ENCODE data around the gene AP3B1.

AP3B1 gene

GRCh38 chr5:77994943-77995342, 299.6 kb downstream of the AP3B1 start:
- no peaks in the 10 kb centered on the region for H3K4me1 ChIP-seq
- no peak overlapping the region for H3K27ac ChIP-seq
- no peak overlapping the region for H3K4me3 ChIP-seq (ENCODE audit: low read depth, low read length)
- H3K27me3 ChIP-seq (ENCODE audit: control insufficient read depth, insufficient read depth, low read length): no peaks in the 10 kb centered on the region
- H2AFZ ChIP-seq: no peak overlapping the region
- no peaks in the 10 kb centered on the region for H3K79me2 ChIP-seq
- no peaks in the 10 kb centered on the region for H3K9me3 ChIP-seq (ENCODE audit: control insufficient read depth, low read length)
- no peak overlapping the region for H3K4me2 ChIP-seq (ENCODE audit: low read length)
- no peak overlapping the region for H3K9ac ChIP-seq
- no peaks in the 10 kb centered on the region for H3K36me3 ChIP-seq (ENCODE audit: control insufficient read depth, insufficient read depth, low read length)
- TF ChIP-seq, protein P1, sequence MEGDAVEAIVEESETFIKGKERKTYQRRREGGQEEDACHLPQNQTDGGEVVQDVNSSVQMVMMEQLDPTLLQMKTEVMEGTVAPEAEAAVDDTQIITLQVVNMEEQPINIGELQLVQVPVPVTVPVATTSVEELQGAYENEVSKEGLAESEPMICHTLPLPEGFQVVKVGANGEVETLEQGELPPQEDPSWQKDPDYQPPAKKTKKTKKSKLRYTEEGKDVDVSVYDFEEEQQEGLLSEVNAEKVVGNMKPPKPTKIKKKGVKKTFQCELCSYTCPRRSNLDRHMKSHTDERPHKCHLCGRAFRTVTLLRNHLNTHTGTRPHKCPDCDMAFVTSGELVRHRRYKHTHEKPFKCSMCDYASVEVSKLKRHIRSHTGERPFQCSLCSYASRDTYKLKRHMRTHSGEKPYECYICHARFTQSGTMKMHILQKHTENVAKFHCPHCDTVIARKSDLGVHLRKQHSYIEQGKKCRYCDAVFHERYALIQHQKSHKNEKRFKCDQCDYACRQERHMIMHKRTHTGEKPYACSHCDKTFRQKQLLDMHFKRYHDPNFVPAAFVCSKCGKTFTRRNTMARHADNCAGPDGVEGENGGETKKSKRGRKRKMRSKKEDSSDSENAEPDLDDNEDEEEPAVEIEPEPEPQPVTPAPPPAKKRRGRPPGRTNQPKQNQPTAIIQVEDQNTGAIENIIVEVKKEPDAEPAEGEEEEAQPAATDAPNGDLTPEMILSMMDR (IDR thresholded peaks at IDR 0.05): no peak

DNA sequence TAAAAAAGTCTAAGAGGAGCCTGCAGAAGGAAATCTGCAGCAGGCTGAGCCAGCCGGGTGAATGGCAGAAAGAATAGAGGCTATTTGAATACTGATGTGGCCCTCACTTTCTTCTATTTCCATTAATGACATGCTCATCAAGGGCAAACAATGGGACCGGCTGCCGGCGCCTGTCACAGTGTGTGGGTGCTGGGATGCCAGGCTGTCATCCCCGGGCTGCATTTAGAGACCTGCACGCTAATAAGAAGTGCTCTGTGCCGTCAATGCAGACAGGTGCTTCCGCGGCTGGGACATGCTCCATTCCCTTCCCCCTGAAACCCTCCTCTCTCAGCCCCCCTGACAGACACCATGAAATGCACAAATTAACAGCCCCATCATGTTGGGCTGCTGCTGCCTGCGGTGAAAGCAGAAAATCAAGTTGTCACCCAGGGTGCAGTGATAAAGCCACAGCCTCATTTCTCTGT, 300.6 kb downstream of the AP3B1 start:
- H3K27ac ChIP-seq: no peak overlapping the region
- no peak overlapping the region for H3K9ac ChIP-seq

GRCh38 chr5:77993141-77993854, 301.2 kb downstream of the AP3B1 start:
- TF ChIP-seq, protein P1 (IDR thresholded peaks at IDR 0.05): no peak
- H3K4me1 ChIP-seq: no peaks in the 10 kb centered on the region
- no peaks in the 10 kb centered on the region for H3K27me3 ChIP-seq (ENCODE audit: control insufficient read depth, insufficient read depth, low read length)
- H3K4me2 ChIP-seq (ENCODE audit: low read length): no peak overlapping the region
- H3K4me3 ChIP-seq (ENCODE audit: low read depth, low read length): no peak overlapping the region
- no peaks in the 10 kb centered on the region for H3K9me3 ChIP-seq (ENCODE audit: control insufficient read depth, low read length)
- H3K9ac ChIP-seq: no peak overlapping the region
- no peaks in the 10 kb centered on the region for H3K36me3 ChIP-seq (ENCODE audit: control insufficient read depth, insufficient read depth, low read length)
- H3K79me2 ChIP-seq: no peaks in the 10 kb centered on the region
- H2AFZ ChIP-seq: no peak overlapping the region
- no peak overlapping the region for H3K27ac ChIP-seq

More for the DNA sequence above, 300.6 kb downstream of the AP3B1 start:
- Histone ChIP-seq H3K4me1 (no peaks in the 10 kb centered on the region), H3K79me2 (no peaks in the 10 kb centered on the region), H3K36me3 (ENCODE audit: control insufficient read depth, insufficient read depth, low read length) (no peaks in the 10 kb centered on the region), H3K4me3 (ENCODE audit: low read depth, low read length) (no peak overlapping the region), H3K27me3 (ENCODE audit: control insufficient read depth, insufficient read depth, low read length) (no peaks in the 10 kb centered on the region), H2AFZ (no peak overlapping the region), H3K9me3 (ENCODE audit: control insufficient read depth, low read length) (no peaks in the 10 kb centered on the region), H3K4me2 (ENCODE audit: low read length) (no peak overlapping the region)
- TF ChIP-seq, protein P1 (IDR thresholded peaks at IDR 0.05): no peak

- Histone ChIP-seq H3K4me3 (ENCODE audit: low read depth, low read length) (no peak overlapping the region), H3K79me2 (no peaks in the 10 kb centered on the region), H3K27me3 (ENCODE audit: control insufficient read depth, insufficient read depth, low read length) (no peaks in the 10 kb centered on the region), H2AFZ (no peak overlapping the region), H3K4me1 (no peaks in the 10 kb centered on the region), H3K4me2 (ENCODE audit: low read length) (no peak overlapping the region), H3K9ac (no peak overlapping the region), H3K36me3 (ENCODE audit: control insufficient read depth, insufficient read depth, low read length) (no peaks in the 10 kb centered on the region), H3K27ac (no peak overlapping the region), H3K9me3 (ENCODE audit: control insufficient read depth, low read length) (no peaks in the 10 kb centered on the region)
- TF ChIP-seq, protein P1 (IDR thresholded peaks at IDR 0.05): no peak
Measured at GRCh38 chr5:77991084-77991483, 303.4 kb downstream of the AP3B1 start.

GRCh38 chr5:77990020-77990419, 304.5 kb downstream of the AP3B1 start:
- TF ChIP-seq, protein P1 (IDR thresholded peaks at IDR 0.05): no peak
- Histone ChIP-seq H3K9me3 (ENCODE audit: control insufficient read depth, low read length) (no peaks in the 10 kb centered on the region), H3K9ac (no peak overlapping the region), H2AFZ (no peak overlapping the region), H3K79me2 (no peaks in the 10 kb centered on the region), H3K4me1 (no peaks in the 10 kb centered on the region), H3K27ac (no peak overlapping the region), H3K36me3 (ENCODE audit: control insufficient read depth, insufficient read depth, low read length) (no peaks in the 10 kb centered on the region), H3K4me2 (ENCODE audit: low read length) (no peak overlapping the region), H3K27me3 (ENCODE audit: control insufficient read depth, insufficient read depth, low read length) (no peaks in the 10 kb centered on the region), H3K4me3 (ENCODE audit: low read depth, low read length) (no peak overlapping the region)

Measured in parathyroid adenoma (tissue), 2 donors.